ENCODE measurements around the gene TWIST1.

- TF ChIP-seq CTCF (IDR thresholded peaks at IDR 0.05) (no peak), POLR2A (IDR thresholded peaks at IDR 0.05) (no peak)
Observed at GRCh38 chr7:19119870-19120486, 2.5 kb upstream of the TWIST1 start.

Measured in tibial nerve (tissue), 3 donors.